Measurements from ENCODE around the gene JARID2.

Gene JARID2

GRCh38 chr6:15246666-15247499 lies 1.0 kb downstream of the JARID2 start:
- ChIA-PET POLR2A (ENCODE audit: low non-redundant PET) (no interaction called here), CTCF (interaction anchor here (0.6 kb wide), 2 partner anchors 17 to 601 kb away, joined by 3 read pairs; no protein-coding TSS in a partner anchor)
- no peak for DNase-seq (ENCODE audit: low spot score)
- TF ChIP-seq CTCF (conservative IDR thresholded peaks at IDR 0.05; ENCODE audit: low read depth) = no peak
- H3K27ac ChIP-seq = no peak overlapping the region

- TF ChIP-seq CTCF (conservative IDR thresholded peaks at IDR 0.05; ENCODE audit: low read depth) = peak; percentile 47; the same call in 1 of the 2 replicates
- ChIA-PET POLR2A (ENCODE audit: low non-redundant PET) (no interaction called here), CTCF (interaction anchor here (0.6 to 0.7 kb wide), 5 partner anchors 16 to 1147 kb away, joined by 3 to 4 read pairs (median 3); no protein-coding TSS in a partner anchor)
- H3K27ac ChIP-seq = peak overlapping the region; percentile 92
- DNase-seq (ENCODE audit: low spot score) = peak; percentile 63
These were observed 1.9 kb downstream of the JARID2 start for GRCh38 chr6:15247500-15248450.

GRCh38 chr6:15248451-15249370 lies 2.8 kb downstream of the JARID2 start:
- no peak for TF ChIP-seq CTCF (conservative IDR thresholded peaks at IDR 0.05; ENCODE audit: low read depth)
- DNase-seq (ENCODE audit: low spot score) = peak; percentile 98
- POLR2A ChIA-PET (ENCODE audit: low non-redundant PET) = no interaction called here
- CTCF ChIA-PET = interaction anchor here (0.6 kb wide), 2 partner anchors 373 to 1148 kb away, joined by 3 to 4 read pairs; no protein-coding TSS in a partner anchor
- H3K27ac ChIP-seq = peak overlapping the region; percentile 92

- no peak for DNase-seq (ENCODE audit: low spot score)
- ChIA-PET CTCF (interaction anchor here (0.7 kb wide), 1 partner anchor 1064 kb away, joined by 4 read pairs; no protein-coding TSS in a partner anchor), POLR2A (ENCODE audit: low non-redundant PET) (no interaction called here)
- peak overlapping the region; percentile 92 for H3K27ac ChIP-seq
- TF ChIP-seq CTCF (conservative IDR thresholded peaks at IDR 0.05; ENCODE audit: low read depth) = no peak
These were observed 3.6 kb downstream of the JARID2 start for GRCh38 chr6:15249371-15250019.

GRCh38 chr6:15250187-15251168 lies 4.6 kb downstream of the JARID2 start:
- H3K27ac ChIP-seq = no peak overlapping the region; the same call in 1 of the 2 replicates
- POLR2A ChIA-PET (ENCODE audit: low non-redundant PET) = no interaction called here
- no peak for DNase-seq (ENCODE audit: low spot score)
- CTCF ChIA-PET = interaction anchor here (0.5 to 0.7 kb wide), 2 partner anchors 49 to 1065 kb away, joined by 3 to 4 read pairs; no protein-coding TSS in a partner anchor
- TF ChIP-seq CTCF (conservative IDR thresholded peaks at IDR 0.05; ENCODE audit: low read depth) = no peak

All from RWPE1 (cell line).